Lower lobe of right lung (tissue), 2 donors: ENCODE results near the gene PLSCR4. TPM values are rescaled to one million over a fixed set of nuclear protein-coding genes. Genes with fewer than 3 reads are reported as not detected.

Experiments
- ATAC-seq, 2 donors: fragments of 200-7000 bp; cut with Tn5 transposase; one replicate each; pipeline ENCODE4 v1.9.1; 2020 to 2022; ENCODE audit warnings: mild to moderate bottlenecking in 2 of 2, moderate library complexity in 2 of 2
- DNase-seq: peaks from one replicate; pipeline ENCODE4 v3.0.0-alpha.2; 2020
- H3K27ac ChIP-seq: fragments of 200-600 bp; one replicate; pipeline ENCODE4 v1.8.0; 2022
- H3K27me3 ChIP-seq: fragments of 200-600 bp; one replicate; pipeline ENCODE4 v1.8.0; 2022; ENCODE audit warnings: low read depth
- H3K36me3 ChIP-seq: fragments of 200-600 bp; one replicate; pipeline ENCODE4 v1.8.0; 2022; ENCODE audit warnings: mild to moderate bottlenecking
- H3K4me1 ChIP-seq: fragments of 200-600 bp; one replicate; pipeline ENCODE4 v1.8.0; 2022
- H3K4me3 ChIP-seq: fragments of 200-600 bp; one replicate; pipeline ENCODE4 v1.8.0; 2022; ENCODE audit warnings: mild to moderate bottlenecking
- H3K9me3 ChIP-seq: fragments of 200-600 bp; one replicate; pipeline ENCODE4 v1.8.0; 2022
- intact Hi-C: fragments of 100-400 bp; cut with DNase I; formaldehyde crosslinking; loops from one replicate; pipeline ENCODE4 v1.11.0; 2022
- total RNA-seq: library from RNA; stranded (reverse); fragmentation: NEBNext Ultra II Directional; extraction: Animal tissue kit (Norgen Biotek cat#: 25700); gene quantifications from one replicate; pipeline ENCODE4 v1.2.1, GENCODE V29; 2021
- TF ChIP-seq, protein P1 (sequence below): fragments of 200-600 bp; IDR thresholded peaks from one replicate; pipeline ENCODE4 v1.8.0; 2022; ENCODE audit warnings: antibody characterized with exemption, mild to moderate bottlenecking
- donor health status: DM: no; HTN: yes; CAD: no; lungs with severe emphysema.

Gene PLSCR4
- total RNA-seq, 1 donor from 2014 or later = 63.5 TPM

DNA sequence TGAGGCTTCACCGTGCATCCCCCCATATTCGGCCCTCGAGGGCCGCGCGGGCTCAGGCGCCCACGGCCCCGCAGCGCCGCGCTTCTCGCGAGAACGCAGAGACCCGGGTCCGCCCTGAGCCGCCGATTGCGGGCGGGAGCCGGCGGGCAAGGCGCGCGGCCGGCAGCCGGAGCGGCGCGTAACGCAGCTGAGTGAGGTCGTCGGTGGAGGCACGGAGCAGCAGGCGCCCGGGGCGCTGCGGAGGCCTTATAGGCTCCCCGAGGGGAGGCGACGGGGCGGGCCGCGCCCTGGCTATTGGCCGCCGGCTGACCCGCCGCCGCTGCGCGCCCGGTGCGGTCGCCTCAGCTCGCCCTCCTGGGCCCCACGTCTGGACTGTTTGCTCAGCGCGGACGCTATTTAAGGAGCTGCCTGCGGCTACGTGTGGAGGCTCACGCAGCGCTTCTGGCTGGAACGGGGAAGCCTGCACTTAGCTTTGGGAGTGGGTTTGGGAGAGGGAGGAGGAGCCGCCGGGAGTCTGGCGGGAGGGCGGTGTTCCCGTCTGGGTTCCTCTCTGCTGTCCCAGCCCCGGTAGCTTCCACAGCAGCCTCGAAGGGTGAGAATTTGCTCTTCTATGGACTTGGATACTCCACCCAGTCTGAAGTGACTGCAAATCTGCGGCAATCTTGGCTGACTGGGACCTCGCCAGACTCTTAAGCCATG is 89.8 kb downstream of the PLSCR4 start, which contains the start of gene PLOD2:
PLOD2 (minus strand) TSS at position 221 of the 699 bp plus-strand sequence; CDS start at position 26, 195 bp downstream.
- DNase-seq (peak; percentile 87), ATAC-seq (peak; percentile 92 to 95)
- TF ChIP-seq, protein P1, sequence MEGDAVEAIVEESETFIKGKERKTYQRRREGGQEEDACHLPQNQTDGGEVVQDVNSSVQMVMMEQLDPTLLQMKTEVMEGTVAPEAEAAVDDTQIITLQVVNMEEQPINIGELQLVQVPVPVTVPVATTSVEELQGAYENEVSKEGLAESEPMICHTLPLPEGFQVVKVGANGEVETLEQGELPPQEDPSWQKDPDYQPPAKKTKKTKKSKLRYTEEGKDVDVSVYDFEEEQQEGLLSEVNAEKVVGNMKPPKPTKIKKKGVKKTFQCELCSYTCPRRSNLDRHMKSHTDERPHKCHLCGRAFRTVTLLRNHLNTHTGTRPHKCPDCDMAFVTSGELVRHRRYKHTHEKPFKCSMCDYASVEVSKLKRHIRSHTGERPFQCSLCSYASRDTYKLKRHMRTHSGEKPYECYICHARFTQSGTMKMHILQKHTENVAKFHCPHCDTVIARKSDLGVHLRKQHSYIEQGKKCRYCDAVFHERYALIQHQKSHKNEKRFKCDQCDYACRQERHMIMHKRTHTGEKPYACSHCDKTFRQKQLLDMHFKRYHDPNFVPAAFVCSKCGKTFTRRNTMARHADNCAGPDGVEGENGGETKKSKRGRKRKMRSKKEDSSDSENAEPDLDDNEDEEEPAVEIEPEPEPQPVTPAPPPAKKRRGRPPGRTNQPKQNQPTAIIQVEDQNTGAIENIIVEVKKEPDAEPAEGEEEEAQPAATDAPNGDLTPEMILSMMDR = peak; percentile 5
- intact Hi-C loops = no loop called here
- H3K4me1 ChIP-seq = peaks cover 25% of the 10 kb centered on the region
- no peaks in the 10 kb centered on the region for H3K27me3 ChIP-seq
- no peaks in the 10 kb centered on the region for H3K9me3 ChIP-seq
- peak within 1 kb of the TSS; percentile 84 for H3K4me3 ChIP-seq
- no peaks in the 10 kb centered on the region for H3K36me3 ChIP-seq
- H3K27ac ChIP-seq = peak within 1 kb of the TSS; percentile 94

DNA sequence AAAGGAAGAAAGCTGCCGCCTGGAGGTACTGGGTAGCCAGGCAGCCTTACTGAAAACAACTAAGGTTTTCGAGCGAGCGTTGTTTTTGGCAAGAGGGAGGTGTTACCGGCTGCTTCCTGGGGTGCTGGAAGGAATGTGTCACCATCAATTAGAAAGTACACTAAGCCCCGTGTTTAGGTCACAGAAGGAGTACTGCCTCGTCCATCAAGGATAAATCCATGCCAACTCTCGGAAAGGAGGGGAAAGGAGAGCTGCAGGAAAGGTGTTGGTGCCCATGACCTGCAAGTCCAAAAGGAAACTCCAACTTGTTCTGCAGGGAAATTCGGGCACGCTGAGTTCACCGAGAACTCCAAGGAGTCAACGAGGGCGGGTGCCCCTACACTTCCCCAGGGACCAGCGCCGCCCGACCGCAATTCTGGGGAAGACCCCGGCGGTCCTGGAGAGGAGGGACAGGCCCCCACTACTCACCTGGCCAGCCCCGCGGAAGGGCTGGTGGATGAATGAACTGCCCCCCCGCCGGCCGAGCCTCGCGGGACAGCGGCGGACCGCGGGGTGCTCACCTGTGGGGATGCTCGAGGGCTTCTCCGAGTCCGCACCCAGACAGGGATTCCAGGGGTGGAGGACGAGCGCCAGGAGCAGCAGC is 90.5 kb downstream of the PLSCR4 start:
- H3K4me1 ChIP-seq = peaks cover 25% of the 10 kb centered on the region

DNA sequence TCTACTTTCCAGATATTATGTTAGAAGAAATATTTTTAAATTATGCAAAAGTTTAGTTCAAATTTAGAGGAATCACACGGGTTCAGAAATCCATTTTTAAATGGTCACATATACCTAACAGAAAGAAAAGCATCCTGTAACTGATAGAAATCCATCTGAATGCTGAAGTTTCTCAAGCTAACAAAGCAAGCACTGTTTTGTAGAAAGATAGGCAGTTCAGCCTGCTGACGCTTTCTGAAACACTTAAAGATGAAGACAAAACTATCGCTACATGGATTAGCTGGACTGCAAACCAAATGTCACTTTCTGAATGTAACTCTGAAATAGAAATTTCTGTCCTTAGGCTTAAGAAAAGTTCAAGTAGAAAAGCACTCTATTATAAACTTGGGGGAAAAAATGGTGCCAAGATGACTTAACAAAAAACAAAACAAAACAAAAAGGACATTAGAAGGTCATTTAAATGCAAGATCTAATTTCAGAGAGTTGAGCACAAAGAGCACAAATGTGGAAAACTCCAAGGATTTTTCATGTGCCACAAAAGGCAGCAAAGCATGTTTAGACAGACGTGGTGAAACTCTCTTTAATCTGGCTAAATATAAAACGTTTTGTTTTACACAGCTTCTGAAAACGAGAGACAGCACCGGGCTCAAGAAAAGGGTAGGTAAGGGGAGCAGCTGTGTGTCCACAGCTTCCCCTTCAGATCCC is 91.1 kb downstream of the PLSCR4 start:
- Histone ChIP-seq H3K27ac (peak overlapping the region; percentile 94), H3K4me1 (peaks cover 25% of the 10 kb centered on the region), H3K27me3 (no peaks in the 10 kb centered on the region), H3K9me3 (no peaks in the 10 kb centered on the region), H3K4me3 (peak overlapping the region; percentile 84), H3K36me3 (no peaks in the 10 kb centered on the region)
- ATAC-seq = no peak
- no peak for DNase-seq
- intact Hi-C loops = no loop called here
- TF ChIP-seq, protein P1 = no peak

More for the DNA sequence above, 90.5 kb downstream of the PLSCR4 start:
- Histone ChIP-seq H3K4me3 (peak overlapping the region; percentile 84), H3K36me3 (no peaks in the 10 kb centered on the region), H3K9me3 (no peaks in the 10 kb centered on the region), H3K27me3 (no peaks in the 10 kb centered on the region), H3K27ac (peak overlapping the region; percentile 94)
- peak; percentile 65 to 76 for ATAC-seq
- intact Hi-C loops = no loop called here
- TF ChIP-seq, protein P1 = peak; percentile 43
- peak; percentile 48 for DNase-seq

DNA sequence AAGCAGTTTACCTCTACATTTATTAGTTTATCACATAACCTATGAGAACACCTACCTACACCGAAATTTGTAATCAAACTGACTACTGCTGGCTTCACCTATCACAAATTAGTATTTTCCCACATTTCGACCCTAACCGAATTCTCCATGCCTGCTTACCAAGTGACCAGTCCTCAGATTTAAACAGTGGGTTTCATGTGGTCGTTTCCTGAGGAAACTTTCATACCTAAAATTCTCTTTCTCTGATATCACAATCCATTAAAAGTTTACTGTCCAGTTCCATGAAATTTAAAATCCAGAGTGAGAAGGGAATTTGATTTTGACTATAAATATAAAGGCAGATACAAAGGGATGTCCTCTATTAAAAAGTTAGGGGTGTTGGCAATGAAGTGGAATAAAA is 91.9 kb downstream of the PLSCR4 start:
- TF ChIP-seq, protein P1 = no peak
- intact Hi-C loops = no loop called here
- H3K27me3 ChIP-seq = no peaks in the 10 kb centered on the region
- no peaks in the 10 kb centered on the region for H3K9me3 ChIP-seq
- DNase-seq = no peak
- H3K27ac ChIP-seq = peak overlapping the region; percentile 94
- peak overlapping the region; percentile 84 for H3K4me3 ChIP-seq
- peaks cover 25% of the 10 kb centered on the region for H3K4me1 ChIP-seq
- H3K36me3 ChIP-seq = no peaks in the 10 kb centered on the region
- ATAC-seq = no peak

DNA sequence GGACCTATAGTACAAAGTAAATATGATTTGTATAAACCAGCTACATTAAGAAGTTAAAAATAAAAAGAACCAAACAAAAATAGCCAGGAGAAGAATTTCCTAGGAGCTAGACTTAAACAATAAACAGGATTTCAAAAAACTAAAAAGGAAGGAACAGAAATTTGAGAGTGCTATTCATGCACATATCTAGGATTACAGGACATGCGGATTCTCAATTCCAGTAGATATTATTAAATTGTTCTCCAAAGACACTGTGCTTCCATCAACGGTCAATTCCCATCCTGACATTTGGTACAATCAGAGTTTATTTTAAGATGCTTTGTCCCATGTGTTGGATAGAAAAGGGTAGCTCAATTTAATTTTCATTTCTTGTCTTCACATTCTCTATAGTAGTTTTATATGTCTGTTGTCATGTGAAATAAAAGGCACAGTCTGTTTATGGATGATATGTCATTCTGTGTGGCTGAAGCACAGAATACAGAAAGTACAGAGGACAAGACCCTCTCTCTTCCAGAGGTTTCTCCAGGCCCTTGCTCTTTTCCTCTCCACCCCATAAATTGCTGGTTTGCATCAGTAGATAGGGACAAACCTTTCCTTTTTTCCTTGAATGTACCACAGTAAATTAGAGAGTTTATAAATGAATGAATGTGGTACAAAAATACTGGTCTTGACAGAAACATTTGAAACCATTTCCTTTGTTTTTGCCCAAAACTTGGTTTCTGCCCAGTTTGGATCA is 93.4 kb downstream of the PLSCR4 start:
- no peak for DNase-seq
- no peaks in the 10 kb centered on the region for H3K36me3 ChIP-seq
- no peaks in the 10 kb centered on the region for H3K9me3 ChIP-seq
- no peak for ATAC-seq
- intact Hi-C loops = no loop called here
- TF ChIP-seq, protein P1 = no peak
- H3K27me3 ChIP-seq = no peaks in the 10 kb centered on the region
- peak overlapping the region; percentile 38 for H3K27ac ChIP-seq
- H3K4me3 ChIP-seq = no peak overlapping the region
- H3K4me1 ChIP-seq = peaks cover 22% of the 10 kb centered on the region
